OCI-LY1 (cell line): ENCODE results near the gene ARGLU1.

ENCODE experiments used
- CTCF ChIP-seq: fragments of 200-600 bp; sonication (generic), shearing (Covaris generic); IDR thresholded peaks from 2 replicates; pipeline ENCODE4 v1.5.1; 2017; ENCODE audit warnings: mild to moderate bottlenecking, antibody characterized with exemption, low read length, moderate library complexity, mixed read lengths
- EZH2 ChIP-seq: fragments of 200-600 bp; sonication (generic), shearing (Covaris generic); IDR thresholded peaks from 2 replicates; pipeline ENCODE4 v1.8.0; 2017; ENCODE audit warnings: borderline replicate concordance, mixed run types, mild to moderate bottlenecking, antibody characterized with exemption, low read length, moderate library complexity, mixed read lengths

GRCh38 chr13:106612688-106613087 lies 44.8 kb upstream of the ARGLU1 start:
- TF ChIP-seq CTCF (no peak), EZH2 (no peak)
